GM18520 (cell line): ENCODE measurements around the gene ATG7.

Experiments used
- ATAC-seq: cut with Tn5 transposase; IDR thresholded peaks from one replicate; pipeline ENCODE4 v1.9.1; 2021; ENCODE audit not compliant: unreplicated experiment

Gene ATG7

DNA sequence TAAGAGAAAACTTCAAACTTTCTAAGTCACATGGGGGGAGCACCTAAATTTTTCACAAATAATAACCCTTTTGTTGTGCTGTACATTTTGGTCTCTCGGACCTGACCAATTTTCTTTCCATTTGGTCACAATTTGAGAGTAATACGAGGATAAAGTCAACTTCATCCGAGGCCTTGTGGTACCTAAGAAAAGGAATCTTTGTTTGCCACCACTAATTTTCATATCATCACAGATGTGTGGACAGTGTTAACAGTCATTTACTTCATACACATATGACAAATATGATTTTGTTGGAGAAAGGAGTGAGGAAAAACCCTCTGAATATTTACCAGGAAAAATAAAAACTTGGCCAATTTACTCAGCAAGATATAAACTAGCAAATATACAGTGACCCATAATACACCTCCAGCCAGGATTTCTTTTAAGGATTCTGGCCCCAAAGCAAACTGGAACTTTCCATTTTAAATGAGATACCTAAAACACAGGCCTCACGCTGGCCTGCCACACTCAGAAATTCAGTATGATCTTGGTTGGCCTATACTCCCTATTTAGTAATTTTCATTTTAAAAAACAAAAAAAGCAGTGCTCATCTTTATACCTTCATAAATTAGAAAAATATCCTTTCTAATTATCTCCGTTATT lies 330.8 kb downstream of the ATG7 start:
- no peak for ATAC-seq

- ATAC-seq: no peak
Observed at GRCh38 chr3:11603628-11604027, 331.4 kb downstream of the ATG7 start.

DNA sequence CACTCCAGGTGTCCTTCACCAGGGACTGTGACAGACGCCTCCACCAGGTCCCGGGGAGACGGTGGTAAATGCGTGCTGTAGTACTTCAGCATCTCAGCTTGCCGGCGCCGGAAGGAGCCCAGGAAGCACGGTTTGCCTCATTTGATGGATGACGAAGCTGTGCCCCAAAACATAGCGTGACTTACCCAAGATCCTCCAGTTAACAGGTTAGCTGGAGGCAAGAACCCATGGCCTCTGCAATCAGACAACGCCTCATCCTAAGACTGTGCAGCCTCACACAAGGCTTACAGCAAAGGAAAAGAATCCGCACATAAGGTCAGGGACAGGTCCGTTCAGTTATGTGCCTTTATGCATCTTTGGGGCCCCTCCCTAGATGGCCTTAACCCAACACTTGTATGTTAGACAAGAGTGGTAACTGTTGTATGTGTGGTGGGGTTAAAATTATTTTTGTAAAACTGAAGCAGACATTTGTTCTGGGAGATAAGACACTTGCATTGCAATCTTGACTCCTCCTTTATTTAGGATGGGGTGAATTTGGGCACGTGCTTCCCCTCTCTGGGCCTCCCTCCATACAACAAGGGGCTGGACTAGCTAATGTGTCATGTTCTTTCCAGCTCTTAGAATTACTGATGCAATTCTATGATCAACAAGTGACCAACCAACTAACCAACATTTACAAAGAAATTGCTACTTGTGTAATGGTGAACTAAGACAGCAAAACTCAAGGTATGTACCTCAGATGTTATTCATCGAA lies 332.1 kb downstream of the ATG7 start:
- ATAC-seq: no peak

DNA sequence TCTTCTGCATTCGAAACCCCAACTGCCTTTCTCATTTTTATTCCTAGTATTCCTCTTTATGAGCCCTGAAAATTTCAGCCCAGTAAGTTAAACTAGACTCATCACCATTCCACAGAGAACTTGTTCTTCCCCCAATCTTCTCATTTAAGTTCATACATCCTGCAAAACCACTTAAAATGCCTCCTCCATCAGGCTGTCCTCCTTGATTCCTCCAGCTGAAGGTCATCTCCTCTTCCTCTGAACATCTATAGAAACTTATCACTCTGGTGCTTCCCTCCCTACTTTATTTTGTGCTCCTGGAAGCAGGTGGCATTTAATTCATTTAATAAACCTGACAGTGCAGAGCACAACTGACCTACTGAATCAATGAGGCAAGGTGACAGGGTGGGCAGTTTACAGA lies 333.2 kb downstream of the ATG7 start:
- ATAC-seq: no peak

GRCh38 chr3:11606090-11606784 lies 334.0 kb downstream of the ATG7 start:
- no peak for ATAC-seq

GRCh38 chr3:11606865-11607440 lies 334.8 kb downstream of the ATG7 start:
- ATAC-seq: no peak
